GM12878 (cell line): ENCODE measurements around the gene DPPA5. TPM values are rescaled to one million over a fixed set of nuclear protein-coding genes. Genes with fewer than 3 reads are reported as not detected.

ENCODE experiments used
- HDAC6 ChIP-seq: fragments of 200-600 bp; sonication (generic); IDR thresholded peaks from one replicate; pipeline ENCODE4 v1.8.0; 2017; ENCODE audit warnings: antibody characterized with exemption; ENCODE audit not compliant: unreplicated experiment
- MEF2B ChIP-seq: fragments of 450-650 bp; IDR thresholded peaks from 2 replicates; pipeline ENCODE4 v1.6.1; 2018; ENCODE audit warnings: mild to moderate bottlenecking, moderate library complexity; ENCODE audit not compliant: partially characterized antibody, poor library complexity, severe bottlenecking
- NR2C2 ChIP-seq: IDR thresholded peaks from 2 replicates; pipeline ENCODE4 v1.6.1; 2011; ENCODE audit warnings: borderline replicate concordance, low read depth; ENCODE audit not compliant: control insufficient read depth, insufficient read length
- SRF ChIP-seq, 2 experiments: IDR thresholded peaks; 2 replicates each; pipeline ENCODE4 v1.6.1; 2011; ENCODE audit warnings: low read depth in 2 of 2, low read length in 2 of 2, mild to moderate bottlenecking in 1 of 2, moderate library complexity in 1 of 2
- ZZZ3 ChIP-seq: IDR thresholded peaks from 2 replicates; pipeline ENCODE4 v1.6.1; 2011; ENCODE audit warnings: low read depth; ENCODE audit not compliant: control insufficient read depth, insufficient read length
- polyA plus RNA-seq, 11 experiments: library from polyadenylated mRNA; depleted of rRNA in 4 of 11; unstranded in 6 of 11; stranded (reverse) in 5 of 11; fragments of >200 nt; fragmentation: Nextera tagmentation in 4 of 11; fragmentation: Illumina TruSeq in 1 of 11; extraction: Ambion mirVana in 4 of 11; extraction: Trizol in 1 of 11; gene quantifications; 1 replicate in 1 of 11; 2 replicates in 10 of 11; pipeline versions ENCODE4 v1.2.1 to v1.2.3, GENCODE V29; 2011 to 2016; ENCODE audit warnings: inconsistent platforms in 2 of 11, missing spikeins in 2 of 11, low read depth in 1 of 11
- total RNA-seq, 4 experiments: library from RNA; depleted of rRNA in 3 of 4; stranded (reverse); fragments of >200 nt in 3 of 4; fragmentation: Illumina TruSeq in 1 of 4; extraction: Trizol in 1 of 4; gene quantifications; 2 replicates each; pipeline versions ENCODE4 v1.2.1 to v1.2.3, GENCODE V29; 2013 to 2021
- TF ChIP-seq, protein P1 (sequence below): fragments of 450-650 bp; formaldehyde crosslinking; IDR thresholded peaks from 2 replicates; pipeline ENCODE4 v1.5.0; 2022; ENCODE audit warnings: mild to moderate bottlenecking, missing genetic modification characterization
- TF ChIP-seq, protein P2 (sequence below): fragments of 450-650 bp; IDR thresholded peaks from 2 replicates; pipeline ENCODE4 v1.6.1; 2014; ENCODE audit warnings: mild to moderate bottlenecking
- TF ChIP-seq, protein P3 (sequence below): IDR thresholded peaks from 2 replicates; pipeline ENCODE4 v1.6.1; 2011; ENCODE audit warnings: low read depth, low read length, improper control_type of control experiment, borderline replicate concordance
- TF ChIP-seq, protein P4 (sequence below): IDR thresholded peaks from 2 replicates; pipeline ENCODE4 v1.6.1; 2011; ENCODE audit warnings: borderline replicate concordance, low read depth, mild to moderate bottlenecking, moderate library complexity, mixed read lengths, low read length; ENCODE audit not compliant: insufficient read depth; ENCODE audit errors: extremely low read length

DPPA5 gene
- total and polyA plus RNA-seq, 10 of the 15 experiments (the other 5 are each of a cell fraction or from before 2014, with no cell fraction given): not detected

DNA sequence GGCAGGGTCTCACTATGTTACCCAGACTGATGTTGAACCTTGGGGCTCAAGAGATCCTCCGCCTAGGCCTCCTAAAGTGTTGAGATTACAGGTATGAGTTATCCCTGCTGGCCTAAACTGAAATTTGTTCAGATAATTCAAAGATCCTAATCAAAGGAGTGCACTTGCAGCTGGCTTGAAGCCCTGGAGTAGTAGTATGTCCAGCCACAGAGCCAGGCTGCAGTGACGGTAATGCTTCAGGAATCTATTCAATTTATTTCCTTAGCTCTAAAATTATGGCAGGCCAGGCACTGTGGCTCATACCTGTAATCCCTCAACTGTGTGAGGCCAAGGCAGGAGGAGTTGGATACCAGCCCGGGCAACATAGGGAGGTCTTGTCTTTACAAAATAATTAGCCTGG lies 39.2 kb upstream of the DPPA5 start (continued):
- TF ChIP-seq, protein P1, sequence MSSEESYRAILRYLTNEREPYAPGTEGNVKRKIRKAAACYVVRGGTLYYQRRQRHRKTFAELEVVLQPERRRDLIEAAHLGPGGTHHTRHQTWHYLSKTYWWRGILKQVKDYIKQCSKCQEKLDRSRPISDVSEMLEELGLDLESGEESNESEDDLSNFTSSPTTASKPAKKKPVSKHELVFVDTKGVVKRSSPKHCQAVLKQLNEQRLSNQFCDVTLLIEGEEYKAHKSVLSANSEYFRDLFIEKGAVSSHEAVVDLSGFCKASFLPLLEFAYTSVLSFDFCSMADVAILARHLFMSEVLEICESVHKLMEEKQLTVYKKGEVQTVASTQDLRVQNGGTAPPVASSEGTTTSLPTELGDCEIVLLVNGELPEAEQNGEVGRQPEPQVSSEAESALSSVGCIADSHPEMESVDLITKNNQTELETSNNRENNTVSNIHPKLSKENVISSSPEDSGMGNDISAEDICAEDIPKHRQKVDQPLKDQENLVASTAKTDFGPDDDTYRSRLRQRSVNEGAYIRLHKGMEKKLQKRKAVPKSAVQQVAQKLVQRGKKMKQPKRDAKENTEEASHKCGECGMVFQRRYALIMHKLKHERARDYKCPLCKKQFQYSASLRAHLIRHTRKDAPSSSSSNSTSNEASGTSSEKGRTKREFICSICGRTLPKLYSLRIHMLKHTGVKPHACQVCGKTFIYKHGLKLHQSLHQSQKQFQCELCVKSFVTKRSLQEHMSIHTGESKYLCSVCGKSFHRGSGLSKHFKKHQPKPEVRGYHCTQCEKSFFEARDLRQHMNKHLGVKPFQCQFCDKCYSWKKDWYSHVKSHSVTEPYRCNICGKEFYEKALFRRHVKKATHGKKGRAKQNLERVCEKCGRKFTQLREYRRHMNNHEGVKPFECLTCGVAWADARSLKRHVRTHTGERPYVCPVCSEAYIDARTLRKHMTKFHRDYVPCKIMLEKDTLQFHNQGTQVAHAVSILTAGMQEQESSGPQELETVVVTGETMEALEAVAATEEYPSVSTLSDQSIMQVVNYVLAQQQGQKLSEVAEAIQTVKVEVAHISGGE: no peak
- TF ChIP-seq HDAC6: no peak
- no peak for TF ChIP-seq NR2C2
- TF ChIP-seq, protein P2, sequence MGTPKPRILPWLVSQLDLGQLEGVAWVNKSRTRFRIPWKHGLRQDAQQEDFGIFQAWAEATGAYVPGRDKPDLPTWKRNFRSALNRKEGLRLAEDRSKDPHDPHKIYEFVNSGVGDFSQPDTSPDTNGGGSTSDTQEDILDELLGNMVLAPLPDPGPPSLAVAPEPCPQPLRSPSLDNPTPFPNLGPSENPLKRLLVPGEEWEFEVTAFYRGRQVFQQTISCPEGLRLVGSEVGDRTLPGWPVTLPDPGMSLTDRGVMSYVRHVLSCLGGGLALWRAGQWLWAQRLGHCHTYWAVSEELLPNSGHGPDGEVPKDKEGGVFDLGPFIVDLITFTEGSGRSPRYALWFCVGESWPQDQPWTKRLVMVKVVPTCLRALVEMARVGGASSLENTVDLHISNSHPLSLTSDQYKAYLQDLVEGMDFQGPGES: no peak
- no peak for TF ChIP-seq ZZZ3
- TF ChIP-seq MEF2B: no peak
- TF ChIP-seq, protein P3, sequence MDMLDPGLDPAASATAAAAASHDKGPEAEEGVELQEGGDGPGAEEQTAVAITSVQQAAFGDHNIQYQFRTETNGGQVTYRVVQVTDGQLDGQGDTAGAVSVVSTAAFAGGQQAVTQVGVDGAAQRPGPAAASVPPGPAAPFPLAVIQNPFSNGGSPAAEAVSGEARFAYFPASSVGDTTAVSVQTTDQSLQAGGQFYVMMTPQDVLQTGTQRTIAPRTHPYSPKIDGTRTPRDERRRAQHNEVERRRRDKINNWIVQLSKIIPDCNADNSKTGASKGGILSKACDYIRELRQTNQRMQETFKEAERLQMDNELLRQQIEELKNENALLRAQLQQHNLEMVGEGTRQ: no peak
- TF ChIP-seq SRF (IDR thresholded peaks at IDR 0.05; ENCODE audit: low read depth in 2 of 2, low read length in 2 of 2): no peak
- TF ChIP-seq, protein P4, sequence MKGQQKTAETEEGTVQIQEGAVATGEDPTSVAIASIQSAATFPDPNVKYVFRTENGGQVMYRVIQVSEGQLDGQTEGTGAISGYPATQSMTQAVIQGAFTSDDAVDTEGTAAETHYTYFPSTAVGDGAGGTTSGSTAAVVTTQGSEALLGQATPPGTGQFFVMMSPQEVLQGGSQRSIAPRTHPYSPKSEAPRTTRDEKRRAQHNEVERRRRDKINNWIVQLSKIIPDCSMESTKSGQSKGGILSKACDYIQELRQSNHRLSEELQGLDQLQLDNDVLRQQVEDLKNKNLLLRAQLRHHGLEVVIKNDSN: no peak
